Skeletal muscle tissue (tissue), 4 donors: ENCODE data around the gene NME3. TPM values are rescaled to one million over a fixed set of nuclear protein-coding genes. Genes with fewer than 3 reads are reported as not detected.

Experiments used
- H3K27ac ChIP-seq: one replicate; pipeline ENCODE4 v1.7.0; 2013; ENCODE audit warnings: mild to moderate bottlenecking, low read depth, low read length, inconsistent platforms
- H3K27me3 ChIP-seq, 3 donors: one replicate each; pipeline ENCODE4 v1.7.0; 2013; ENCODE audit warnings: low read length in 3 of 3; ENCODE audit not compliant: control insufficient read depth in 3 of 3, insufficient read depth in 3 of 3
- H3K36me3 ChIP-seq, 3 donors: one replicate each; pipeline ENCODE4 v1.7.0; 2013; ENCODE audit warnings: low read length in 3 of 3; ENCODE audit not compliant: control insufficient read depth in 3 of 3, insufficient read depth in 3 of 3
- H3K4me1 ChIP-seq, 3 donors: one replicate each; pipeline ENCODE4 v1.7.0; 2013; ENCODE audit warnings: low read length in 3 of 3, mild to moderate bottlenecking in 3 of 3; ENCODE audit not compliant: control insufficient read depth in 3 of 3, insufficient read depth in 3 of 3
- H3K4me3 ChIP-seq, 3 donors: one replicate each; pipeline ENCODE4 v1.7.0; 2013; ENCODE audit warnings: low read length in 3 of 3
- H3K9ac ChIP-seq, 3 donors: one replicate each; pipeline ENCODE4 v1.7.0; 2013; ENCODE audit warnings: low read length in 3 of 3, mild to moderate bottlenecking in 3 of 3, moderate library complexity in 2 of 3, low read depth in 1 of 3
- H3K9me3 ChIP-seq, 3 donors: one replicate each; pipeline ENCODE4 v1.7.0; 2013; ENCODE audit warnings: low read length in 3 of 3; ENCODE audit not compliant: control insufficient read depth in 3 of 3
- total RNA-seq: library from RNA; depleted of rRNA; stranded (reverse); fragments of >200 nt; gene quantifications from one replicate; pipeline ENCODE4 v1.2.3, GENCODE V29; 2014
- donor health status: Osteomylitis.

The NME3 gene
- total RNA-seq, 1 donor from 2014 or later = 20.4 TPM

- peaks cover 52 to 63% (median 56%) of the 10 kb centered on the region in 3 donors for H3K36me3 ChIP-seq
- no peaks in the 10 kb centered on the region for H3K9me3 ChIP-seq
- H3K4me1 ChIP-seq = peaks cover 0 to 6% (median 0%) of the 10 kb centered on the region in 3 donors
- H3K27me3 ChIP-seq = no peaks in the 10 kb centered on the region
- H3K27ac ChIP-seq = no peak overlapping the region
- H3K4me3 ChIP-seq = no peak overlapping the region
- peak overlapping the region in 1 of 3 donors; percentile 8 for H3K9ac ChIP-seq
These were observed 40.3 kb downstream of the NME3 start for GRCh38 chr16:1731073-1731472.

GRCh38 chr16:1729445-1729844 lies 41.9 kb downstream of the NME3 start:
- Histone ChIP-seq H3K4me1 (peaks cover 0 to 6% (median 0%) of the 10 kb centered on the region in 3 donors), H3K9me3 (no peaks in the 10 kb centered on the region), H3K27ac (no peak overlapping the region), H3K9ac (no peak overlapping the region), H3K4me3 (no peak overlapping the region), H3K36me3 (peaks cover 49 to 60% (median 55%) of the 10 kb centered on the region in 3 donors), H3K27me3 (no peaks in the 10 kb centered on the region)

GRCh38 chr16:1729026-1729425 lies 42.3 kb downstream of the NME3 start:
- H3K9me3 ChIP-seq = no peaks in the 10 kb centered on the region
- H3K27me3 ChIP-seq = no peaks in the 10 kb centered on the region
- peaks cover 0 to 6% (median 0%) of the 10 kb centered on the region in 3 donors for H3K4me1 ChIP-seq
- no peak overlapping the region for H3K4me3 ChIP-seq
- no peak overlapping the region for H3K27ac ChIP-seq
- H3K9ac ChIP-seq = no peak overlapping the region
- peaks cover 45 to 56% (median 52%) of the 10 kb centered on the region in 3 donors for H3K36me3 ChIP-seq

- peaks cover 0 to 10% (median 0%) of the 10 kb centered on the region in 3 donors for H3K4me1 ChIP-seq
- peaks cover 35 to 46% (median 41%) of the 10 kb centered on the region in 3 donors for H3K36me3 ChIP-seq
- no peak overlapping the region for H3K4me3 ChIP-seq
- no peaks in the 10 kb centered on the region for H3K9me3 ChIP-seq
- no peaks in the 10 kb centered on the region for H3K27me3 ChIP-seq
- H3K27ac ChIP-seq = no peak overlapping the region
- no peak overlapping the region for H3K9ac ChIP-seq
These were observed 43.4 kb downstream of the NME3 start for GRCh38 chr16:1727651-1728624.

GRCh38 chr16:1726661-1727502 lies 44.5 kb downstream of the NME3 start:
- Histone ChIP-seq H3K36me3 (peaks cover 28 to 39% (median 31%) of the 10 kb centered on the region in 3 donors), H3K4me1 (peaks cover 0 to 21% (median 2%) of the 10 kb centered on the region in 3 donors), H3K27ac (no peak overlapping the region)

GRCh38 chr16:1724491-1724890 lies 46.9 kb downstream of the NME3 start:
- H3K36me3 ChIP-seq = peaks cover 29 to 35% (median 30%) of the 10 kb centered on the region in 3 donors
- H3K4me1 ChIP-seq = peaks cover 0 to 19% (median 2%) of the 10 kb centered on the region in 3 donors
- no peak overlapping the region for H3K4me3 ChIP-seq
- no peaks in the 10 kb centered on the region for H3K27me3 ChIP-seq
- no peak overlapping the region for H3K9ac ChIP-seq
- H3K27ac ChIP-seq = no peak overlapping the region
- H3K9me3 ChIP-seq = no peaks in the 10 kb centered on the region

More at GRCh38 chr16:1726661-1727502, 44.5 kb downstream of the NME3 start:
- Histone ChIP-seq H3K4me3 (no peak overlapping the region), H3K9ac (no peak overlapping the region), H3K27me3 (no peaks in the 10 kb centered on the region), H3K9me3 (no peaks in the 10 kb centered on the region)

GRCh38 chr16:1723450-1724147 lies 47.7 kb downstream of the NME3 start:
- no peak overlapping the region for H3K9ac ChIP-seq

GRCh38 chr16:1721372-1721771 lies 50.0 kb downstream of the NME3 start:
- Histone ChIP-seq H3K27ac (no peak overlapping the region), H3K4me3 (no peak overlapping the region), H3K27me3 (no peaks in the 10 kb centered on the region), H3K36me3 (peaks cover 8 to 10% (median 9%) of the 10 kb centered on the region in 3 donors), H3K4me1 (peaks cover 0 to 25% (median 7%) of the 10 kb centered on the region in 3 donors), H3K9ac (no peak overlapping the region), H3K9me3 (no peaks in the 10 kb centered on the region)

More at GRCh38 chr16:1723450-1724147, 47.7 kb downstream of the NME3 start:
- H3K27me3 ChIP-seq = no peaks in the 10 kb centered on the region
- no peak overlapping the region for H3K4me3 ChIP-seq
- no peaks in the 10 kb centered on the region for H3K9me3 ChIP-seq
- no peak overlapping the region for H3K27ac ChIP-seq
- H3K36me3 ChIP-seq = peaks cover 23 to 27% (median 25%) of the 10 kb centered on the region in 3 donors
- H3K4me1 ChIP-seq = peaks cover 0 to 22% (median 6%) of the 10 kb centered on the region in 3 donors
